ENCODE measurements around the gene ATP6V1G2.
"Not testable (repeated sequence)": the region's sequence is repeated elsewhere in the genome, so short reads cannot be mapped to it uniquely, and the experiment has no call there.

ATP6V1G2 gene

GRCh38 chr6:31575952-31576685 is 29.7 kb upstream of the ATP6V1G2 start:
- FAIRE-seq, result no peak

GRCh38 chr6:31575335-31575901 is 29.0 kb upstream of the ATP6V1G2 start, which contains the start of gene TNF:
TSS of gene TNF (plus strand) at chr6:31575565. CDS start at chr6:31575742, 177 bp downstream.
- FAIRE-seq, result no peak

- FAIRE-seq, result no peak
Measured at GRCh38 chr6:31574106-31575061, 28.0 kb upstream of the ATP6V1G2 start.

GRCh38 chr6:31573239-31574105 is 27.1 kb upstream of the ATP6V1G2 start:
- no peak for FAIRE-seq

GRCh38 chr6:31572041-31572911 is 25.9 kb upstream of the ATP6V1G2 start, which contains the start of gene LTA:
TSS of gene LTA (plus strand) at chr6:31572289. CDS start at chr6:31572743, 454 bp downstream.
- no peak for FAIRE-seq

- no peak for FAIRE-seq
Measured at GRCh38 chr6:31569861-31570536, 23.6 kb upstream of the ATP6V1G2 start.

- no peak for FAIRE-seq
Measured at GRCh38 chr6:31568537-31568961, 22.1 kb upstream of the ATP6V1G2 start.

- FAIRE-seq, result no peak
Measured at GRCh38 chr6:31567531-31568370, 21.3 kb upstream of the ATP6V1G2 start.

GRCh38 chr6:31560697-31561058 is 14.3 kb upstream of the ATP6V1G2 start:
- FAIRE-seq, result no peak

GRCh38 chr6:31559958-31560696 is 13.7 kb upstream of the ATP6V1G2 start:
- FAIRE-seq, result no peak

- FAIRE-seq, result no peak
Measured at GRCh38 chr6:31559606-31559957, 13.2 kb upstream of the ATP6V1G2 start.

GRCh38 chr6:31558631-31559500 is 12.5 kb upstream of the ATP6V1G2 start:
- FAIRE-seq, result no peak

- no peak for FAIRE-seq
Measured at GRCh38 chr6:31558318-31558625, 11.9 kb upstream of the ATP6V1G2 start.

GRCh38 chr6:31557443-31558317 is 11.3 kb upstream of the ATP6V1G2 start:
- no peak for FAIRE-seq

- no peak for FAIRE-seq
Measured at GRCh38 chr6:31556307-31556706, 9.9 kb upstream of the ATP6V1G2 start.

GRCh38 chr6:31551371-31551770 is 5.0 kb upstream of the ATP6V1G2 start:
- not testable (repeated sequence) for FAIRE-seq

- FAIRE-seq, result no peak
Measured at GRCh38 chr6:31548544-31548873, 2.1 kb upstream of the ATP6V1G2 start.
